Measurements from ENCODE around the gene NFATC2.

The NFATC2 gene

DNA sequence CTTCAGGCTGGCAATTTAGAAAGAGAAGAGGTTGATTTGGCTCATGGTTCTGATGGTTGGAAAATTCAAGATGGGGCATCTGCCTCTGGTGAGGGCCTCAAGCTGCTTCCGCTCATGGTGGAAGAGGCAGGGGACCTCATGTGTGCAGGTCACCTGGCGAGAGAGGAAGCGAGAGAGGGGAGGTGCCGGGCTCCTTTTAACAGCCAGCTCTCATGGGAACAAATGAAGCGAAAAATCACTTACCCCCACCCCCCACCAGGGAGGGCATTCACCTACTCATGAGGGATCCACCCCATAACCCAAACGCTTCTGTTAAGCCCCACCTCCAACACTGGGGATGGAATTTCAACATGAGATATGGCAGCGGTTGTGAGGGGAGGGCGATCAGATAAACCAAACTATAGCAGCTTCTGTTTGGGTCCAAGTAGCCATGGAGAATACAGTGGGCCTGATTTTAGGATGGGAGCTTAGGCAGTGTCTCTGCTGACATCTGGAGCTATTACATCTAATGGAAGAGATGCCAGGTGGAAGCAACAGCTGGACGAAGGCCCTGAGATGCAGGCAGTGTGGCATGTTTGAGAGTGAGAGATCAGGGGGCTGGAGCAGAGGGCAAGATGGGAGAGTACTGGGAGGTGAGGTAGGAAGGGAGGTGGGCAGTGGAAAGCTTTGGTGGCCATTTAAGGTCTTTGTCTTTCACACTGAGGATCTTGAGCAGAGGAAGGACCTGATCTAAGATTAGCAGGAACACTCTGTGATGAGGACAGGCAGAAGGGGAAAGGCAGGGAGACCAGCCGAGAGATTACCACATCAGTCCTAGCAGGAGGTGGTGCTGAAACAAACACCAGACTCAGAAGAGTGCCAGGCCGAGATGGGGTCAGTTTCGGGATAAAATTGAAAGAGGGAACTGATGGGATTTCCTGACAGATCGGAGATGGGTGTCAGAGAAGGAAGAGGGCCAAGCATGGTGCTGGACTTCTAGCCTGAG lies 161.8 kb downstream of the NFATC2 start:
- no peak for TF ChIP-seq TAF1 (IDR thresholded peaks at IDR 0.05; ENCODE audit: borderline replicate concordance, insufficient read depth, low read length)
- TF ChIP-seq, protein P1, sequence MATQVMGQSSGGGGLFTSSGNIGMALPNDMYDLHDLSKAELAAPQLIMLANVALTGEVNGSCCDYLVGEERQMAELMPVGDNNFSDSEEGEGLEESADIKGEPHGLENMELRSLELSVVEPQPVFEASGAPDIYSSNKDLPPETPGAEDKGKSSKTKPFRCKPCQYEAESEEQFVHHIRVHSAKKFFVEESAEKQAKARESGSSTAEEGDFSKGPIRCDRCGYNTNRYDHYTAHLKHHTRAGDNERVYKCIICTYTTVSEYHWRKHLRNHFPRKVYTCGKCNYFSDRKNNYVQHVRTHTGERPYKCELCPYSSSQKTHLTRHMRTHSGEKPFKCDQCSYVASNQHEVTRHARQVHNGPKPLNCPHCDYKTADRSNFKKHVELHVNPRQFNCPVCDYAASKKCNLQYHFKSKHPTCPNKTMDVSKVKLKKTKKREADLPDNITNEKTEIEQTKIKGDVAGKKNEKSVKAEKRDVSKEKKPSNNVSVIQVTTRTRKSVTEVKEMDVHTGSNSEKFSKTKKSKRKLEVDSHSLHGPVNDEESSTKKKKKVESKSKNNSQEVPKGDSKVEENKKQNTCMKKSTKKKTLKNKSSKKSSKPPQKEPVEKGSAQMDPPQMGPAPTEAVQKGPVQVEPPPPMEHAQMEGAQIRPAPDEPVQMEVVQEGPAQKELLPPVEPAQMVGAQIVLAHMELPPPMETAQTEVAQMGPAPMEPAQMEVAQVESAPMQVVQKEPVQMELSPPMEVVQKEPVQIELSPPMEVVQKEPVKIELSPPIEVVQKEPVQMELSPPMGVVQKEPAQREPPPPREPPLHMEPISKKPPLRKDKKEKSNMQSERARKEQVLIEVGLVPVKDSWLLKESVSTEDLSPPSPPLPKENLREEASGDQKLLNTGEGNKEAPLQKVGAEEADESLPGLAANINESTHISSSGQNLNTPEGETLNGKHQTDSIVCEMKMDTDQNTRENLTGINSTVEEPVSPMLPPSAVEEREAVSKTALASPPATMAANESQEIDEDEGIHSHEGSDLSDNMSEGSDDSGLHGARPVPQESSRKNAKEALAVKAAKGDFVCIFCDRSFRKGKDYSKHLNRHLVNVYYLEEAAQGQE (IDR thresholded peaks at IDR 0.05; ENCODE audit: insufficient read depth in 1 of 2, low read depth in 2 of 2, low read length in 2 of 2), result no peak
- no peak for TF ChIP-seq FOXP2 (optimal IDR thresholded peaks at IDR 0.05; ENCODE audit: borderline replicate concordance, extremely low read depth, extremely low read length, insufficient read depth)
- no peak for TF ChIP-seq POLR2AphosphoS5 (IDR thresholded peaks at IDR 0.05; ENCODE audit: low read depth, low read length)
- TF ChIP-seq SIN3A (IDR thresholded peaks at IDR 0.05; ENCODE audit: borderline replicate concordance, insufficient read depth, low read length), result no peak

DNA sequence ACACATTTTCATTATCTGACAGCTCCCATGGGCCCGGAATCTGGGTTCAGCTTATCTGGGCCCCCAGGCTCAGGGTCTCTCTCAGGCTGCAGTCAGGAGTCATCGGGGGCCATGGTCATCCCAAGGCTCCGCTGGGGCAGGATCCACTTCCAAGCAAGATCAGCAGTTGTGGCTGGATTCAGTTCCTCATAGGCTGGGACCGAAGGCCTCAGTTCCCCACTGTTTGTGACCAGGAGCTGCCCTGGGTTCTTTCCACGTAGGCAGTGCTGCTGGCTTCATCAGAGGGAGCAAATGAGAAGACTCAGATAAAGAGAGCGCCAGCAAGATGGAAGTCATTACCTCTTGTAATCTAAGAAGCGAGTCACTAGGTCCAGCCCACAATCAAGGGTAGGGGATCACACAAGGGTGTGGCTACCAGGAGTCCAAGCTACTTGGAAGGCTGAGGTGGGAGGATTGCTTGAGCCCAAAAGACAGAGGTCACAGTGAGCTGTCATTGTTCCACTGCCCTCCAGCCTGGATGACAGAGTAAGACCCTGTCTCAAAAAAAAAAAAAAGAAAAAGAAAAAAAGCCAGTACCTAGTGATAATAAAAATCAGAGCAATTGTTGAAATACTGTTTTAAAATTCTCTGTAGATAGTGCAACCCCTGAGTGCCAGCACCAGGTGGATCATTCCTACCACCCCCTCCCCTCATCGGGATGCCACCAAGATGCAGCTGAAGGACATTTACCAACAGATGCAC lies 162.7 kb downstream of the NFATC2 start:
- TF ChIP-seq, protein P1 (IDR thresholded peaks at IDR 0.05; ENCODE audit: insufficient read depth in 1 of 2, low read depth in 2 of 2, low read length in 2 of 2), result no peak
- TF ChIP-seq POLR2AphosphoS5 (IDR thresholded peaks at IDR 0.05; ENCODE audit: low read depth, low read length), result no peak
- TF ChIP-seq SIN3A (IDR thresholded peaks at IDR 0.05; ENCODE audit: borderline replicate concordance, insufficient read depth, low read length), result no peak
- TF ChIP-seq FOXP2 (optimal IDR thresholded peaks at IDR 0.05; ENCODE audit: borderline replicate concordance, extremely low read depth, extremely low read length, insufficient read depth), result no peak
- no peak for TF ChIP-seq TAF1 (IDR thresholded peaks at IDR 0.05; ENCODE audit: borderline replicate concordance, insufficient read depth, low read length)

DNA sequence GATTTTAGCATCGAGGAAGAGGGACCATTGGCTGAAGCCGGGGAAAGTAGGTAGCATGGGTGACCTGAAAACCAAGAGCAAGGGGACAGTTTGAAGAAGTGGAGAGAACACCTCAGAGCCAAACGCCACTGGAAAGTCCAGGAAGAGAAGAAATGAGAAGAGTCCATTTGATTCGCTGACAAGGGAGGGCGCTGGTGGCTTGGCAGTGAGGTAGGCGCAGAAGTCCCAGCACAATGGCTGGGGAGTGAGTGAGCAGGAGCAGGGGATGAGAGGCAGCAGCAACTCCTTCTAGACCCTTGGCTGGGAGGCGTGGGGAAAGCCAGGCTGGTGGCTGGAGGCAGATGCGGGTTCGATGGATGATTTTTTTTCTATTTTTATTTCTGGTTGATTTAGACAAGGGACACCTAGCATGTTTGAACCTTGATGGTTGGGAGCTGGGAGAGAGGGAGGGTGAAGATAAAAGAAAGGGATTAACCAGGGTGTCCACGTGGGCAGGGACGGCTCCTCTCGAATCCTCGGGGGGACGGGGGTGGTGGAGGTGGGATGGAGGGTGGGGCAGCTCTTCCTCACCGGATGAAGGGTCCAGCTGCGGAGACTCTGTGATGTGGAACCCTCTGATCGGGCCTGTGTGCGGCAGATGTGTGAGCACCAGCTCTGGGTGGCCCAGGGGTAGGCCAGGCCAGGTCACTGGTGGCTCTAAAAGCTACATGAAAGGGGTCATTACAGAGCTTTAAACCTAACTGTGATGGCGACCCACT lies 164.2 kb downstream of the NFATC2 start:
- no peak for TF ChIP-seq POLR2AphosphoS5 (IDR thresholded peaks at IDR 0.05; ENCODE audit: low read depth, low read length)
- TF ChIP-seq FOXP2 (optimal IDR thresholded peaks at IDR 0.05; ENCODE audit: borderline replicate concordance, extremely low read depth, extremely low read length, insufficient read depth), result no peak
- TF ChIP-seq SIN3A (IDR thresholded peaks at IDR 0.05; ENCODE audit: borderline replicate concordance, insufficient read depth, low read length), result no peak
- TF ChIP-seq, protein P1 (IDR thresholded peaks at IDR 0.05; ENCODE audit: insufficient read depth in 1 of 2, low read depth in 2 of 2, low read length in 2 of 2), result no peak
- no peak for TF ChIP-seq TAF1 (IDR thresholded peaks at IDR 0.05; ENCODE audit: borderline replicate concordance, insufficient read depth, low read length)

DNA sequence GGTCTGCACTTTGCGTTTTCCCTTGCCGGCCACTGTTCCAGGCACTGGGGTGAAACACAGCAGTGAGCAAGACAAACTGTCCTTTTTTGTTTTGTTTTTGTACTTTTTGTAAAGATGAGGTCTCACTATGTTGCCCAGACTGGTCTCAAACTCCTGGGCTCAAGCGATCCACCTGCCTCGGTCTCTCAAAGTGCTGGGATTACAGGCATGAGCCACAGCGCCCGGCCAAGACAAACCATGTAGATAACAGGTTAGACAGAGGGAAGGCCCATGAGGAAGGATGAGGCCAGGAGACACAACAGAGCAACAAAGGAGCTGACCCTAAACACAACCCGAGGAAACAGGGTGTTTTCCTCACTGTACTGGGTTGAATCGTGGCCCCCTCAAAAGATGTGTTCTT lies 165.4 kb downstream of the NFATC2 start:
- TF ChIP-seq POLR2AphosphoS5 (IDR thresholded peaks at IDR 0.05; ENCODE audit: low read depth, low read length) (no peak), SIN3A (IDR thresholded peaks at IDR 0.05; ENCODE audit: borderline replicate concordance, insufficient read depth, low read length) (no peak), FOXP2 (optimal IDR thresholded peaks at IDR 0.05; ENCODE audit: borderline replicate concordance, extremely low read depth, extremely low read length, insufficient read depth) (no peak), TAF1 (IDR thresholded peaks at IDR 0.05; ENCODE audit: borderline replicate concordance, insufficient read depth, low read length) (no peak)
- TF ChIP-seq, protein P1 (IDR thresholded peaks at IDR 0.05; ENCODE audit: insufficient read depth in 1 of 2, low read depth in 2 of 2, low read length in 2 of 2), result no peak

All from PFSK-1 (cell line).